ENCODE measurements around the gene KLHL36.

KLHL36 gene

DNA sequence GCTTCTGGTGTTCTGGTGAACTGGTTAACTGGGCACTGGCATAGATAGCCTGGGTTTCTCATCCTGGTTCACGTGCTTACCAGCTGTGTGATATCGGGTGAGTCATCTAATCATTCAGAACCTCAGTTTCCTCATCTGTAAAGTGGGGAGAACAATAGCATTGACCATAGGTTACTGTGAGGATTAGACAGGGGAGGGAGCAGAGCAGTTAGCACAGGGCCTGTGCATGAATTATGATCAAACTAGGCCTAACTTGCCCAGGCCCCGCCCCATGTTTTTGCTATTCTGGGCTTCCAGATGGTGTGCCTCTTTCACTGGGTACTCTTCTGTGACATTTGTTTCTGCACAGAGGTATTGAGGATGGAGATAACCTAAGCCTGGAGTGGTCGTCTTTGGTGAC lies 4.6 kb upstream of the KLHL36 start:
- no peak for DNase-seq (ENCODE audit: low read depth in 2 of 2)

- peak; percentile 4 to 19 for DNase-seq (ENCODE audit: low read depth in 2 of 2)
These were observed 542 bp downstream of the KLHL36 start for GRCh38 chr16:84648595-84649510.

DNA sequence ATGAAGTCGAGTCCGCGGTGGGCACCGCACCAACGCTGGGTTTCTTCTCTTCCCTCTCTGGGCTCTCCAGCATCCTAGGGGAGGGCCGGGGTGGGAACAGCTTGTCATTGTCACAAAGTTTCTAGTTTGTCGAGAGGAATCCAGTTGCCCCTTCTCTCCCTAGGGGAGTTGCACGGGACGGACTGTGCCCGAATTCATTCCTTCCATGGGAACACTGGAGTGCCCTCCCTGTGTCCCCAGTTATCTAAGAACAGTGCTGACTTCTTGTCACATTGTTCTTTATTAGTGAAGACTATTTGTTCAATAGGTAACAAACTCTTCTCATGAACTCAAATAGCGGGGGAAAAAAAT lies 1.2 kb downstream of the KLHL36 start:
- no peak for DNase-seq (ENCODE audit: low read depth in 2 of 2)

GRCh38 chr16:84650062-84650991 lies 2.0 kb downstream of the KLHL36 start:
- DNase-seq (ENCODE audit: low read depth in 2 of 2), result no peak

DNA sequence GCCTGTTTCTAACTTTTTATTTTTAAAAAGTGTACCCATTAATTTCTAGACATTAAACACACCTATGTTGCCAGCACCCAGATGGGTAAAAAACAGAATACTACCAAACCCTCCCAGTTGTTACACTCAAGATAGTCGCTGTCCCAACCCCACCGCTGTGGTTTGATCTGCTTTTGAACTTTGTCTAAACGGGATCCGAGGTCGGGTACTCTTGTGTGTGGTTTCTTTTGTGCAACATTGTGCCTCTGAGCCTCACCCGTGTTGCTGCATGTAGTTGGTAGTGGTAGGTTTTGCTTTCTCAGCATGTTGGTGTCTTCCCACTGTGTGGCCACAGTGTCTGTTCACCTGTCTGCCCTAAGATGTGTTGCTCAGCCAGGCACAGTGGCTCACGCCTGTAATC lies 4.3 kb downstream of the KLHL36 start:
- DNase-seq (ENCODE audit: low read depth in 2 of 2), result no peak

- no peak for DNase-seq (ENCODE audit: low read depth in 2 of 2)
These were observed 5.9 kb downstream of the KLHL36 start for GRCh38 chr16:84654238-84654637.

DNA sequence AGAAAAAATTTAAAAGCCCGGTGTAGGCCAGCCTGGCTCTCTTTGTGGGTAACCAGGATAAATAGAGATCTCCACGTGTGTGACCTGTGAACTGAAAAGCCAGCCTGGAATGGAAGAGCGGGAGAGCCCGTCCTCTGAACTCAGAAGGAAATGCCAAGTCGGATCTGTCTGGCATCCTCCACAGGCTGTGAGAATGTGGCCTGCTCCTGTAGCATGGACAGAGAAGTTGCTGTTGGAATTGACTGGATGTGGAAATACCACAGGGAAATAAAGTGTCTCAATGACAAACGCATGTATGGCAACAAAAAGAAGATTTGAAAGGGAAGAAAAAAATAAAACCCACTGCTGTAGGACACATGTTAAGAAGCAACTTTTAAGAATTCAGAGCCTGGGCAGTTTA lies 6.7 kb downstream of the KLHL36 start:
- DNase-seq (ENCODE audit: low read depth in 2 of 2), result no peak

DNA sequence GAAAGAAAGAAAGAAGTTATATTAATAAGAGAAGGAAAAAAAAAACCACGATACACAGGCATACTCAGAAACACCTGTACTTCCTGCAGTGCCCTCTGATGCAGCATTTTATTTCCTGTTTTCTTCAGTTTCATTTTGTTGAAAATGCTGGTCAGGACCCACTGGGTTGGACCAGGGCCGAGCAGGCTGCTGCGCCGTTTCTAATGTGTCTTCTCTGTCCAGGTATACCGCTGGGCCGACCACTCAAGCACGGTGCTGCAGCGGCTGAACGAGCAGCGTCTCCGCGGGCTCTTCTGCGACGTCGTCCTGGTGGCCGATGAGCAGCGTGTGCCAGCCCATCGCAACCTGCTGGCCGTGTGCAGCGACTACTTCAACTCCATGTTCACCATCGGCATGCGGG lies 8.3 kb downstream of the KLHL36 start:
- DNase-seq (ENCODE audit: low read depth in 2 of 2), result no peak

- DNase-seq (ENCODE audit: low read depth in 2 of 2), result no peak
These were observed 9.0 kb downstream of the KLHL36 start for GRCh38 chr16:84657229-84657837.

GRCh38 chr16:84658690-84659089 lies 10.4 kb downstream of the KLHL36 start:
- DNase-seq (ENCODE audit: low read depth in 2 of 2), result no peak

- no peak for DNase-seq (ENCODE audit: low read depth in 2 of 2)
These were observed 11.5 kb downstream of the KLHL36 start for GRCh38 chr16:84659656-84660300.

DNA sequence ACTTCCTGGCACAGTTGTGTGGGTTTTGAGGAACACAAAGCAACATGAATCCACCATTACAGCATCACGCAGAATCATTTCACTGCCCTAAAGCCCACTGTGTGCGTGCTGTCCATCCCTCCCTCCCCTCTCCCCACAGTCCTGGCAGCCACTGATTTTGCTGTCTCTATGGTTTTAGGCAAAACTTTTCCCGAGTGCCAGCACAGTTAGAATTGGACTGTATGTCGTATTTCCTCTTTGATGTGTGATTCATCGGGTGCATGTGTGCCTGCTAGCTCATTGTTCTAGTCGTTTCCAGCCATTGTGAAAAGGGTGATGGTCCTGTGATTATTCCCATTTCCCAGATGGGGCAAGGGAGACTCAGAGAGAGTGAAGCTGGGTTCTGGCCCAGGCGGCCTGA lies 12.7 kb downstream of the KLHL36 start:
- DNase-seq (ENCODE audit: low read depth in 2 of 2), result no peak

- DNase-seq (ENCODE audit: low read depth in 2 of 2), result no peak
These were observed 13.2 kb downstream of the KLHL36 start for GRCh38 chr16:84661418-84662060.

- no peak for DNase-seq (ENCODE audit: low read depth in 2 of 2)
These were observed 14.2 kb downstream of the KLHL36 start for GRCh38 chr16:84662471-84662870.

- no peak for DNase-seq (ENCODE audit: low read depth in 2 of 2)
These were observed 15.3 kb downstream of the KLHL36 start for GRCh38 chr16:84663433-84664101.

DNA sequence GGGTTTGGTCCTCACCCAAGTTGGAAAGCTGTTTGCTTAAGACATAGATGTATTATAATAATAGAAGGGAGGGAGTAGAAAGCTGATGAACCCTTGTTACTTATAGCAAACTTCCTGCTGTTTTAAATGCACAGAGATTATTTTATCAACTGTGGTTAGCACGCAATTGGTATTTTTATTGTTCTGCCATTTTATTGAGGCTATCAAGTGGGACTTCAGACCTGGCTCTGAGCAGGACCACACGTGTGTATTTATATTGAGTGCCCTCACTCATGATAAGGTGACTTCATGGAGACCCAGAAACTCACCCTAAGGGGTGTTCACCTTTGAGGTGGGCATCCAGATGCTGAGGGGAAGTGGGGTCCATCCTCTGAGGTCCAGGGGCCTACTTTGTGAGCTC lies 17.0 kb downstream of the KLHL36 start:
- DNase-seq (ENCODE audit: low read depth in 2 of 2), result no peak

- no peak for DNase-seq (ENCODE audit: low read depth in 2 of 2)
These were observed 17.5 kb downstream of the KLHL36 start for GRCh38 chr16:84665843-84666242.

DNA sequence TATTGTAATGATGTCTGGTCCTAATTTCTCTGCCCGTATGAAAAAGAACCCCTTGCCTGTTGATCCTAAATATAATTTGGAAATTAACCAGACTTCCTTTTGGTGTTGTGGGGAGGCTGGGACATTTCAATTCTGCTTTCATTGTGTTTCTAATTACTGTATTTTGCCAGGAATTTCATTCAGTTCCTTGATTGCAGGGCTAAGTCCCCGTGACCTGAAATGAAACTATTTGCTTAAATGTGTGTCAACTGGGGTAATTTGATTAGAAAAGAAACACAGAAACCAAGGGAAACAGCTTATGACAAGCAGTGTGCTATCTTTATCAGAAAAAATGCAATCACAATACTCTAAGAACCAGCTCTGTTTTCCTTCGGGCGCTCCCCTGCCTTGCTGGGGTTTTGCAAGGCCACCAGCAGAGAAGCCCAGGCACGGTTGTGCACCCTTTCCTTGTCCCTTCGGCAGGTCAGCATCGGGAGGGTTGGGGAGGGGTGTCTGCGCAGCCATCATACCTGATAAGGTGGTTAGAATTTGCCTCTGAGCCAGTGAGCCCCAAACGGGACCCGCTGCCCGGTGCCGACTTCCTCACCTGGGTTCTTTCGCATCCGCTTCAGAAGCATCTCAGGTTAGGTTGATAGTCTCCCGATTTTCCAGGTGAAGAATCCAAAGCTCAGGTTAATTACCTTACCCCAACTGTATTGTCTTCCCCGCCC lies 19.4 kb downstream of the KLHL36 start:
- no peak for DNase-seq (ENCODE audit: low read depth in 2 of 2)

DNA sequence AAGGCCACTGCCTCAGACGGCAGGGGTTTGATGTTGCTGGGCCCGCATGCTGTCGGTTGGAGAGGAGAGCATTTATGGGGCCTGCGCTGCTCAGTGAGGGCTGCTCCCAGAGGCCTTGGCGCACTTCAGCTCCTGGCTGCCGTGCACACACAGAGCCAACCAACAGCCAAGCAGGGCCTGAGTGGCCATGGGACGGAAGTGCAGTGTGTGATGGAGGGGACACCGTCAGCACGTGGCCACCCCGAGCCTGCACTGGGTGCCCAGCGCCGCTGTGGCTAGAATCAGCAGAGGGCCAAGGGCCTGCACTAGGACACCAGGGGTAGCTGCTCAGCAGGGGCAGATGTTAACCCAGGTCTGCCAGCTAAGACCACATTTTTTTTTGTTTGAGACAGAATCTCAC lies 21.8 kb downstream of the KLHL36 start:
- no peak for DNase-seq (ENCODE audit: low read depth in 2 of 2)
